K562 (cell line): ENCODE measurements around the gene COL9A2. TPM values are rescaled to one million over a fixed set of nuclear protein-coding genes. Genes with fewer than 3 reads are reported as not detected.
A peak's percentile ranks its signal among the peaks of the same experiment; 100 is the strongest.

Source experiments
- AFF1 ChIP-seq, 2 experiments: fragments of 450-650 bp; IDR thresholded peaks; 2 replicates each; pipeline ENCODE4 v1.6.1; 2018; ENCODE audit warnings: mild to moderate bottlenecking in 2 of 2, low read depth in 1 of 2; ENCODE audit not compliant: partially characterized antibody in 2 of 2
- CREB3 ChIP-seq: fragments of 450-650 bp; conservative IDR thresholded peaks from 2 replicates; pipeline ENCODE4 v1.6.1; 2016; ENCODE audit warnings: missing genetic modification characterization, low read depth, mild to moderate bottlenecking, missing compliant biosample characterization, moderate library complexity
- DPF2 ChIP-seq: fragments of 450-650 bp; IDR thresholded peaks from 2 replicates; pipeline ENCODE4 v1.6.1; 2016
- ETS2 ChIP-seq: IDR thresholded peaks from 2 replicates; pipeline ENCODE4 v1.6.1; 2016; ENCODE audit warnings: borderline replicate concordance, missing genetic modification characterization, mild to moderate bottlenecking, moderate library complexity, missing compliant biosample characterization; ENCODE audit not compliant: poor library complexity, severe bottlenecking
- JUN ChIP-seq, 2 experiments: sonication (generic) in 1 of 2; formaldehyde crosslinking in 1 of 2; IDR thresholded peaks; 2 replicates each; pipeline versions ENCODE4 v1.6.1 to v1.8.0; 2012 to 2022; ENCODE audit warnings: borderline replicate concordance in 2 of 2, mild to moderate bottlenecking in 2 of 2, improper control_type of control experiment in 1 of 2, low read depth in 1 of 2, low read length in 1 of 2, missing genetic modification reagents in 1 of 2
- MNT ChIP-seq, 2 experiments: fragments of 450-650 bp; conservative IDR thresholded peaks; 2 replicates each; pipeline ENCODE4 v1.6.1; 2017; ENCODE audit warnings: mild to moderate bottlenecking in 2 of 2, moderate library complexity in 2 of 2
- NR1H2 ChIP-seq: sonication (generic); formaldehyde crosslinking; IDR thresholded peaks from 2 replicates; pipeline ENCODE4 v1.4.0; 2020; ENCODE audit warnings: mild to moderate bottlenecking, missing genetic modification reagents
- PYGO2 ChIP-seq: fragments of 450-650 bp; IDR thresholded peaks from 2 replicates; pipeline ENCODE4 v1.6.1; 2016; ENCODE audit warnings: mild to moderate bottlenecking, missing genetic modification characterization, moderate library complexity, missing compliant biosample characterization
- RUNX1 ChIP-seq: sonication (generic); IDR thresholded peaks from 2 replicates; pipeline ENCODE4 v1.6.1; 2016; ENCODE audit warnings: antibody characterized with exemption, low read depth
- UBTF ChIP-seq, 2 experiments: IDR thresholded peaks; 2 replicates each; pipeline ENCODE4 v1.6.1; 2012; ENCODE audit warnings: improper control_type of control experiment in 2 of 2, low read depth in 2 of 2, low read length in 2 of 2, borderline replicate concordance in 1 of 2
- USF1 ChIP-seq: sonication (generic); formaldehyde crosslinking; IDR thresholded peaks from 2 replicates; pipeline ENCODE4 v1.9.0; 2022; ENCODE audit warnings: mild to moderate bottlenecking, missing genetic modification reagents
- XRCC4 ChIP-seq: IDR thresholded peaks from one replicate; pipeline ENCODE4 v1.6.1; 2011; ENCODE audit not compliant: insufficient read depth, insufficient read length; ENCODE audit errors: extremely low read depth
- ZNF143 ChIP-seq: sonication (generic); formaldehyde crosslinking; IDR thresholded peaks from 2 replicates; pipeline ENCODE4 v1.9.0; 2022; ENCODE audit warnings: mild to moderate bottlenecking, missing genetic modification reagents
- ZNF23 ChIP-seq: fragments of 250-450 bp; sonication (Bioruptor Pico); IDR thresholded peaks from 2 replicates; pipeline ENCODE4 v1.4.0; 2020; ENCODE audit warnings: mild to moderate bottlenecking
- ZNF644 ChIP-seq: fragments of 200-800 bp; sonication (Bioruptor generic); IDR thresholded peaks from 2 replicates; pipeline ENCODE4 v1.6.1; 2016; ENCODE audit warnings: low read depth, missing genetic modification characterization, missing compliant biosample characterization
- polyA plus RNA-seq, 8 experiments: library from polyadenylated mRNA; depleted of rRNA in 4 of 8; stranded (reverse) in 5 of 8; unstranded in 3 of 8; fragments of >200 nt; fragmentation: Nextera tagmentation in 2 of 8; fragmentation: Illumina TruSeq in 1 of 8; extraction: Ambion mirVana in 2 of 8; extraction: Trizol in 1 of 8; gene quantifications; 2 replicates each; pipeline versions ENCODE4 v1.2.1 to v1.2.3, GENCODE V29; 2011 to 2014; ENCODE audit warnings: inconsistent platforms in 1 of 8, missing spikeins in 1 of 8
- total RNA-seq, 7 experiments: library from RNA; depleted of rRNA in 6 of 7; stranded (reverse); fragments of >200 nt in 6 of 7; fragmentation: Illumina TruSeq in 2 of 7; extraction: Trizol in 2 of 7; gene quantifications; 2 replicates each; pipeline versions ENCODE4 v1.2.1 to v1.2.3, GENCODE V29; 2011 to 2021; ENCODE audit warnings: low replicate concordance in 1 of 7

Gene COL9A2
- total and polyA plus RNA-seq, 9 of the 15 experiments (the other 6 are each of a cell fraction or from before 2014, with no cell fraction given), result 0.03 to 2.2 (median 0.31) TPM

- TF ChIP-seq ZNF23 (CRISPR knock-in tag) (0 out of 2 replicates have a peak, but pooled peaks have one; percentile 30), XRCC4 (no peak), MNT (conservative IDR thresholded peaks at IDR 0.05) (peak; percentile 92 to 97), NR1H2 (CRISPR knock-in tag) (peak; percentile 59; the same call in 1 of the 2 replicates), PYGO2 (tag) (no peak), USF1 (CRISPR knock-in tag) (peak; percentile 51; the same call in 1 of the 2 replicates), ETS2 (tag) (no peak), UBTF (IDR thresholded peaks at IDR 0.05; ENCODE audit: borderline replicate concordance in 1 of 2, low read depth in 2 of 2, low read length in 2 of 2) (peak; percentile 99 to 100), ZNF644 (tag) (no peak; the same call in 1 of the 2 replicates), RUNX1 (0 out of 2 replicates have a peak, but pooled peaks have one; percentile 1), AFF1 (IDR thresholded peaks at IDR 0.05; ENCODE audit: low read depth in 1 of 2, partially characterized antibody in 2 of 2) (peak in 1 of 2 experiments; percentile 93), JUN (IDR thresholded peaks at IDR 0.05; ENCODE audit: borderline replicate concordance, low read depth, low read length) (peak; percentile 53; the same call in 1 of the 2 replicates), JUN (CRISPR knock-in tag; IDR thresholded peaks at IDR 0.05; ENCODE audit: borderline replicate concordance) (peak; percentile 96; the same call in 1 of the 2 replicates), CREB3 (tag) (no peak; the same call in 1 of the 2 replicates), ZNF143 (CRISPR knock-in tag) (peak; percentile 56; the same call in 1 of the 2 replicates), DPF2 (peak; percentile 77; the same call in 1 of the 2 replicates)
These were observed 59.2 kb downstream of the COL9A2 start, which contains the start of gene ZMPSTE24 (continued) for GRCh38 chr1:40257688-40258444.
